NT2/D1 (cell line): Measurements from ENCODE around the gene BBX.

ENCODE experiments used
- SUZ12 ChIP-seq: IDR thresholded peaks from 2 replicates; pipeline ENCODE4 v1.6.1; 2011; ENCODE audit not compliant: insufficient read length, insufficient read depth; ENCODE audit errors: extremely low read depth
- YY1 ChIP-seq: IDR thresholded peaks from 2 replicates; pipeline ENCODE4 v1.6.1; 2011; ENCODE audit not compliant: insufficient read length, insufficient read depth
- ZNF274 ChIP-seq: IDR thresholded peaks from 2 replicates; pipeline ENCODE4 v1.6.1; 2011; ENCODE audit warnings: mild to moderate bottlenecking, low read depth, low read length

- TF ChIP-seq YY1 (no peak), ZNF274 (no peak), SUZ12 (no peak)
Measured at GRCh38 chr3:107669669-107670068, 146.9 kb downstream of the BBX start.
